Gastrocnemius medialis (tissue), 4 donors: ENCODE data around the gene KRTAP2-4. TPM values are rescaled to one million over a fixed set of nuclear protein-coding genes. Genes with fewer than 3 reads are reported as not detected.
"Not testable (repeated sequence)": the region's sequence is repeated elsewhere in the genome, so short reads cannot be mapped to it uniquely, and the experiment has no call there.

ENCODE experiments used
- ATAC-seq, 2 donors: fragments of 150-250 bp; one replicate each; pipeline ENCODE4 v1.9.1; 2016
- DNase-seq, 2 donors: peaks; one replicate each; pipeline ENCODE4 v3.0.0-alpha.2; 2019
- H3K27ac ChIP-seq, 4 donors: fragments of 200-600 bp; sonication (generic); 1 replicate in 1 of 4; 2 replicates in 3 of 4; pipeline ENCODE4 v1.5.1; 2016 to 2018; ENCODE audit warnings: mild to moderate bottlenecking in 2 of 4, moderate library complexity in 1 of 4
- H3K27me3 ChIP-seq, 3 donors: fragments of 200-600 bp; sonication (generic) in 2 of 3; 1 replicate in 1 of 3; 2 replicates in 2 of 3; pipeline versions ENCODE4 v1.5.1 to v1.6.0; 2016 to 2019; ENCODE audit warnings: mild to moderate bottlenecking in 1 of 3, moderate library complexity in 1 of 3
- H3K36me3 ChIP-seq, 2 donors: fragments of 200-600 bp; sonication (generic) in 1 of 2; one replicate each; pipeline ENCODE4 v1.5.1; 2017 to 2018
- H3K4me1 ChIP-seq, 2 donors: fragments of 200-600 bp; sonication (generic) in 1 of 2; one replicate each; pipeline ENCODE4 v1.5.1; 2016 to 2017; ENCODE audit warnings: mild to moderate bottlenecking in 2 of 2
- H3K4me3 ChIP-seq, 4 donors: fragments of 200-600 bp; sonication (generic) in 3 of 4; 1 replicate in 1 of 4; 2 replicates in 3 of 4; pipeline ENCODE4 v1.5.1; 2016 to 2019; ENCODE audit warnings: mild to moderate bottlenecking in 2 of 4
- H3K9me3 ChIP-seq, 3 donors: fragments of 200-600 bp; sonication (generic) in 2 of 3; 1 replicate in 1 of 3; 2 replicates in 2 of 3; pipeline ENCODE4 v1.5.1; 2016 to 2019
- POLR2A ChIP-seq, 2 donors: fragments of 450-650 bp; IDR thresholded peaks; one replicate each; pipeline ENCODE4 v1.6.1; 2017; ENCODE audit warnings: antibody characterized with exemption in 2 of 2, mild to moderate bottlenecking in 2 of 2, moderate library complexity in 2 of 2
- in situ Hi-C, 4 donors: fragments of 200-750 bp; cut with MboI; loops; one replicate each; pipeline versions ENCODE4 v1.15.0 to v1.8.0; 2017; ENCODE audit warnings: low sequenced_read_pairs in 4 of 4
- intact Hi-C: fragments of 100-400 bp; cut with DNase I; formaldehyde crosslinking; loops from one replicate; pipeline ENCODE4 v1.15.1; 2023; ENCODE audit warnings: low total_unique reads
- total RNA-seq, 4 donors: library from RNA; depleted of rRNA; stranded (reverse); fragments of >200 nt; gene quantifications; one replicate each; pipeline versions ENCODE4 v1.1.0 to v1.2.3, GENCODE V29; 2016
- TF ChIP-seq, protein P1 (sequence below), 5 experiments: fragments of 450-650 bp in 3 of 5; fragments of 200-600 bp in 2 of 5; sonication (generic) in 2 of 5; IDR thresholded peaks in 4 of 5; conservative IDR thresholded peaks in 1 of 5; 1 replicate in 4 of 5; 2 replicates in 1 of 5; pipeline ENCODE4 v1.5.1; 2016 to 2019; ENCODE audit warnings: antibody characterized with exemption in 5 of 5, mild to moderate bottlenecking in 3 of 5, moderate library complexity in 3 of 5

KRTAP2-4 gene
- total RNA-seq, 4 donors from 2014 or later, result not detected

DNA sequence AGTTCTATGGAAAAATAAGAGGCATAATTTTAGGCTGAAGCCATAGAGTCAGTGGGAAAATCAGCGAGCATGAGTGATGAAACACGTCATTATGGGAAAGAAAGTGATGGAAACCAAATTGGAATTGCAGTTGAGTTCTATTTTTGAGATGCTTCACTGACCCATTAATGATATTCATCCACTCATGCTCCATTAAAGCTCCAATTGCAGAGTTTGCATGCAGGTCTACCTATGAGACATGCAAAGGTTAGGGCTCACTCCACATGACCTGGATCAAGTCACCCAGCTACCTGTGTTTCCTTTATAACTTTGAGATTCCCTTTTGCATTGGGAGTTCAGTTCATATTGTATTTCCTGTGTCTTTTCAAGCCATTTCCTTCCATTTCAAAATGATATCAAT lies 8.0 kb upstream of the KRTAP2-4 start:
- TF ChIP-seq, protein P1, sequence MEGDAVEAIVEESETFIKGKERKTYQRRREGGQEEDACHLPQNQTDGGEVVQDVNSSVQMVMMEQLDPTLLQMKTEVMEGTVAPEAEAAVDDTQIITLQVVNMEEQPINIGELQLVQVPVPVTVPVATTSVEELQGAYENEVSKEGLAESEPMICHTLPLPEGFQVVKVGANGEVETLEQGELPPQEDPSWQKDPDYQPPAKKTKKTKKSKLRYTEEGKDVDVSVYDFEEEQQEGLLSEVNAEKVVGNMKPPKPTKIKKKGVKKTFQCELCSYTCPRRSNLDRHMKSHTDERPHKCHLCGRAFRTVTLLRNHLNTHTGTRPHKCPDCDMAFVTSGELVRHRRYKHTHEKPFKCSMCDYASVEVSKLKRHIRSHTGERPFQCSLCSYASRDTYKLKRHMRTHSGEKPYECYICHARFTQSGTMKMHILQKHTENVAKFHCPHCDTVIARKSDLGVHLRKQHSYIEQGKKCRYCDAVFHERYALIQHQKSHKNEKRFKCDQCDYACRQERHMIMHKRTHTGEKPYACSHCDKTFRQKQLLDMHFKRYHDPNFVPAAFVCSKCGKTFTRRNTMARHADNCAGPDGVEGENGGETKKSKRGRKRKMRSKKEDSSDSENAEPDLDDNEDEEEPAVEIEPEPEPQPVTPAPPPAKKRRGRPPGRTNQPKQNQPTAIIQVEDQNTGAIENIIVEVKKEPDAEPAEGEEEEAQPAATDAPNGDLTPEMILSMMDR (IDR thresholded peaks at IDR 0.05 in 4 of 5, conservative IDR thresholded peaks at IDR 0.05 in 1 of 5), result no peak
- no peak for TF ChIP-seq POLR2A (IDR thresholded peaks at IDR 0.05)
- H3K36me3 ChIP-seq, result no peaks in the 10 kb centered on the region
- no peak for DNase-seq
- H3K27me3 ChIP-seq, result peaks cover 0 to 5% (median 0%) of the 10 kb centered on the region in 3 donors
- intact Hi-C loops, result no loop called here
- H3K4me3 ChIP-seq, result no peak overlapping the region
- ATAC-seq, result no peak
- no peak overlapping the region for H3K27ac ChIP-seq
- in situ Hi-C loops, result loop anchor here in 1 of 4 donors (25.0 kb wide), 1 partner anchor 111 kb away; the partner anchor contains the start of gene KRT39
- H3K9me3 ChIP-seq, result no peaks in the 10 kb centered on the region
- no peaks in the 10 kb centered on the region for H3K4me1 ChIP-seq

DNA sequence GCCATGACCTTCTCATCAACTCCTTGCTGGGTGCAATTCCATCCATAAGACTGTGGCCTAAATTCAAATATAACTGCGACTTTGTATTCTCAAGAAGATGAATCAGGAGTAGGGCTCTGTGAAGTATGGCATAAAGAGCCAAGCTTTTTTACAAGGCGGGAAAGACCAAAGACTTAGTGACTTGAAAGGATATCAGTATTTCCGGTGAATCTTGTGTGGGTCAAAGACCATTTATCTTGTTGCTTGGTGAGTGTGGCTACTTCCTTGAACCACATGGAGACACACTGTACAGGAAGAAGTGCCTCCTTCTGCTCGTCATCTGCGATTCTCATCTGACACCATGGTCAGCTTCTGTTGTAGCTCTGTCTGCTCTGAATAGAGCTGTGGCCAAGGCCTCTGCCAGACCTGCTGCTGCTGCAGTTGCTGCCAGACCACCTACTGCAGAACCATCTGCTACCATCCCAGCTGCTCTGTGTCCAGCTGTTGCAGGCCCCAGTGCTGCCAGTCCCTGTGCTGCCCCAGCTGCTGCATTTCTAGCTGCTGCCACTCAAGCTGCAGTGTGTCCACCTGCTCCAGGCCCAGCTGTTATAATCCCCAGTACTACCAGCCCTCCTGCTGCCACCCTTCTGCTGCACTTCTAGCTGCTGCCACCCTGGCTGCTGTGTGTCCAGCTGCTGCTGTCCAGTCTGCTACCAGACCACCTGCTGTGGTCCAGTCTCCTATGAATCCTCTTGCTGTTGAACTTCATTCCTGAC lies 6.1 kb upstream of the KRTAP2-4 start:
- Histone ChIP-seq H3K4me1 (no peaks in the 10 kb centered on the region), H3K36me3 (no peaks in the 10 kb centered on the region), H3K27me3 (no peaks in the 10 kb centered on the region), H3K27ac (no peak overlapping the region), H3K4me3 (no peak overlapping the region), H3K9me3 (no peaks in the 10 kb centered on the region)
- ATAC-seq (no peak), DNase-seq (no peak)
- intact Hi-C loops (no loop called here), in situ Hi-C loops (loop anchor here in 1 of 4 donors (25.0 kb wide), 1 partner anchor 109 kb away; the partner anchor contains the start of gene KRT39)
- TF ChIP-seq, protein P1 (IDR thresholded peaks at IDR 0.05 in 4 of 5, conservative IDR thresholded peaks at IDR 0.05 in 1 of 5), result no peak
- TF ChIP-seq POLR2A (IDR thresholded peaks at IDR 0.05), result no peak

DNA sequence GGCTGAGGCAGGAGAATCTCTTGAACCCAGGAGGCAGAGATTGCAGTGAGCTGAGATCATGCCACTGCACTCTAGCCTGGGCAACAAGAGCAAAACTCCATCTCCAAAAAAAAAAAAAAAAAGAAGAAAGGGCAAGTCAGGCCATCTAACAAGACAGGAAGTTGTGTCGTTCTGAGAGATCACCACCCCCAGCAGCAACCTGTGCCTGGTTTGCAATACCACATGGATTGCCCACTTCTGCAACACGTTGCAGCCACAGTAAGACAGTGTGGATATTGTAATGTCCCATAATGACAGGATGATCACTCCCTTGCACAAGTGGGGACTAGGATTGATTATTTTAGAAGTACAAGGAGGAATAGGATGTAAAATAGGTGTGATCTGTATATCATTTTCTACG lies 3.4 kb upstream of the KRTAP2-4 start:
- H3K4me3 ChIP-seq, result no peak overlapping the region
- intact Hi-C loops (no loop called here), in situ Hi-C loops (loop anchor here in 1 of 4 donors (25.0 kb wide), 1 partner anchor 107 kb away; the partner anchor contains the start of gene KRT39)
- peaks cover 0 to 4% (median 0%) of the 10 kb centered on the region in 3 donors for H3K27me3 ChIP-seq
- H3K9me3 ChIP-seq, result no peaks in the 10 kb centered on the region
- TF ChIP-seq, protein P1 (IDR thresholded peaks at IDR 0.05 in 4 of 5, conservative IDR thresholded peaks at IDR 0.05 in 1 of 5), result no peak
- TF ChIP-seq POLR2A (IDR thresholded peaks at IDR 0.05), result no peak
- H3K4me1 ChIP-seq, result no peaks in the 10 kb centered on the region
- DNase-seq (no peak), ATAC-seq (no peak)
- no peaks in the 10 kb centered on the region for H3K36me3 ChIP-seq
- no peak overlapping the region for H3K27ac ChIP-seq

DNA sequence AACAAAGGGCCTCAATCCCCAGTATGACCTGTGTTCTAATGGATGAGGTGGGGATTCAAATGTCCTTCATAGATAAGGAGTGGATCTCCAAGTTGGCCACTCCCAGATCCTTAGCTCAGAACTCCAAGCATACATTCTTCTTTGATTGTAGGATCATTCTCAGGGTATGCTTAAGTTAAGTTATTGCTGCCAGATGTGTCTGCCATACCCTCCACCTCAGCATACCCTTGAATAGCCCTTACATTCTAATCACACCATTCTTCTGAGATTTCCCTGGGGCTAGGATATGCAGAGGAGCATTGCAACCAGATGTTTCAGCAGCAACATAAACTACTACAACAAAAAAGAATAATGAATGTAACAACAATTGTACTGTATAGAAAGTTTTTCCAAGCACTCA lies 1.6 kb upstream of the KRTAP2-4 start:
- no peak for TF ChIP-seq POLR2A (IDR thresholded peaks at IDR 0.05)
- TF ChIP-seq, protein P1 (IDR thresholded peaks at IDR 0.05 in 4 of 5, conservative IDR thresholded peaks at IDR 0.05 in 1 of 5), result no peak
- no peak overlapping the region for H3K27ac ChIP-seq
- H3K36me3 ChIP-seq, result no peaks in the 10 kb centered on the region
- no peaks in the 10 kb centered on the region for H3K4me1 ChIP-seq
- no peaks in the 10 kb centered on the region for H3K9me3 ChIP-seq
- peaks cover 0 to 4% (median 0%) of the 10 kb centered on the region in 3 donors for H3K27me3 ChIP-seq
- DNase-seq, result no peak
- no peak overlapping the region for H3K4me3 ChIP-seq
- in situ Hi-C loops (loop anchor here in 1 of 4 donors (25.0 kb wide), 1 partner anchor 105 kb away; the partner anchor contains the start of gene KRT39), intact Hi-C loops (no loop called here)
- no peak for ATAC-seq

DNA sequence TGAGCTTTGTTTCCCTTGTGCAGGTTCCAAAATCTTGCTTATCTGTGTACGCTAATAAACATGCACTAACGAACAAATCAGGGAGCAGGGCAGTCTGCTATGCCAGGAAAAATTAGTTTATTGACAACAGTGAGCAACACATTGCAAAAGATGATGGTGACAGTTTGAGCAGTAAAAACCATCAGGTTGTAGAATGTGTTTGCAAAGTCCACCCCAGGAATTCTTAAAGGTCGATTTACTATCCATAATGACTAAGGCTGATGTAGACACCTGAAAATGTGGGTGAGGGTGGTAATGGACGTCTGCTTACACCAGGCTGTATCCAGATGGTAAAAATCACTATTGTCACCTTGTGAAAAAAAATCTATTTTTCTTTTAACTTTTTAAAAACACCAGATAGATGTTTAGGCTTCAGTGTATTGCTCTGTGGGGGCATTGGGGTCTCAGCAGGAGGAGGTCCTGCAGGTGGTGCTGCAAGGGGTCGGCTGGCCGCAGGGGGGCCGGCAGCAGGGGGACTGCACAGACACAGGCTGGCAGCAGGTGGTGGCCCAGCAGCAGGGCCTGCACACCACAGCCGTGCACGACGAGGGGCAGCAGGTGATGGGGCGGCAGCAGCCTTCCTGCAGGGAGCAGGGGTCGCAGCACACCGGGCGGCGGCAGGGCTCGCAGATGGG lies 526 bp downstream of the KRTAP2-4 start:
- ATAC-seq, H3K4me1 ChIP-seq, intact Hi-C loops, DNase-seq, H3K9me3 ChIP-seq, H3K36me3 ChIP-seq, H3K27me3 ChIP-seq, H3K27ac ChIP-seq, H3K4me3 ChIP-seq: not testable (repeated sequence)
- in situ Hi-C loops, result loop anchor here in 1 of 4 donors (25.0 kb wide), 1 partner anchor 103 kb away; the partner anchor contains the start of gene KRT39
